LNCAP (cell line): ENCODE results near the gene LRRC4.

Experiments used
- TF ChIP-seq, protein P1 (sequence below): fragments of 450-650 bp; IDR thresholded peaks from 2 replicates; pipeline ENCODE4 v1.5.1; 2017; ENCODE audit warnings: mild to moderate bottlenecking

Gene LRRC4

DNA sequence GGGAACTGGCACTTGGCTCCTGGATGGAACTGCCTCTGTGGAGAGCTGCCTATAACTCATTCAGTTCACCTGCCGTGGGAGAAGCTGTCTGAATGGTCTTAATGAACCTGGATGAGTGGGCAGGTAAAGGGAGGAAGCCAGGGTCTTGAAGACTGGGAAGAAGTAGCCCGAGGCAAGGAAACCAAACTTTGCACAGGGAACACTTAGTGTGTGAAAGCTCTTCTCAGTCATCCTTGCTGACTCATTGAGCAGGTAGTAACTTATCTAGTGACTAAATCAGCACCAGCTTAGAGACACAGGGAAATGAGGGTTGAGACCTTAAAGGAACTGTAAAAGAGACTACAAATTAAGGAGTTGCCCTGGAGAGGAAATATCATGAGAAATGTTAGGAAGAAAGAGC is 9.9 kb downstream of the LRRC4 start:
- TF ChIP-seq, protein P1, sequence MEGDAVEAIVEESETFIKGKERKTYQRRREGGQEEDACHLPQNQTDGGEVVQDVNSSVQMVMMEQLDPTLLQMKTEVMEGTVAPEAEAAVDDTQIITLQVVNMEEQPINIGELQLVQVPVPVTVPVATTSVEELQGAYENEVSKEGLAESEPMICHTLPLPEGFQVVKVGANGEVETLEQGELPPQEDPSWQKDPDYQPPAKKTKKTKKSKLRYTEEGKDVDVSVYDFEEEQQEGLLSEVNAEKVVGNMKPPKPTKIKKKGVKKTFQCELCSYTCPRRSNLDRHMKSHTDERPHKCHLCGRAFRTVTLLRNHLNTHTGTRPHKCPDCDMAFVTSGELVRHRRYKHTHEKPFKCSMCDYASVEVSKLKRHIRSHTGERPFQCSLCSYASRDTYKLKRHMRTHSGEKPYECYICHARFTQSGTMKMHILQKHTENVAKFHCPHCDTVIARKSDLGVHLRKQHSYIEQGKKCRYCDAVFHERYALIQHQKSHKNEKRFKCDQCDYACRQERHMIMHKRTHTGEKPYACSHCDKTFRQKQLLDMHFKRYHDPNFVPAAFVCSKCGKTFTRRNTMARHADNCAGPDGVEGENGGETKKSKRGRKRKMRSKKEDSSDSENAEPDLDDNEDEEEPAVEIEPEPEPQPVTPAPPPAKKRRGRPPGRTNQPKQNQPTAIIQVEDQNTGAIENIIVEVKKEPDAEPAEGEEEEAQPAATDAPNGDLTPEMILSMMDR = no peak

DNA sequence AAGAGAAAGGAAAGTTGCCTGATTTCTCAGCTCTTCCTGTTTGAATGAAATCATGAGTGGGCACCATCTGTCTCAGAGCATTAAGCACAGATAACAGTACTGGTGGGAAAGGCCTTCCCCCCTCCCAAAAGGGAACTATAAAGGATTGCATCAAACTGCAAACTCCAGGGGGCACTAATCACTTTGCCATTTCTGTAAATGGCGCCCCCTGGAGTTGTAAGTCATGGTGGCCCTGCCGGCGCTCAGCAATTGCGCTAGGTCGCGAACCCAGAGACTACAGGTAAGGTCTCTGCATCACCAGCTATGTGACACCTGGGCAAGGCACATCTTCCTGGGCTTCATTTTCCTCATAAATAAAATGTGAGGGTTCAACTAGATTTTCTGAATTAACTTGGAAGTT is 11.1 kb downstream of the LRRC4 start:
- TF ChIP-seq, protein P1 = no peak

DNA sequence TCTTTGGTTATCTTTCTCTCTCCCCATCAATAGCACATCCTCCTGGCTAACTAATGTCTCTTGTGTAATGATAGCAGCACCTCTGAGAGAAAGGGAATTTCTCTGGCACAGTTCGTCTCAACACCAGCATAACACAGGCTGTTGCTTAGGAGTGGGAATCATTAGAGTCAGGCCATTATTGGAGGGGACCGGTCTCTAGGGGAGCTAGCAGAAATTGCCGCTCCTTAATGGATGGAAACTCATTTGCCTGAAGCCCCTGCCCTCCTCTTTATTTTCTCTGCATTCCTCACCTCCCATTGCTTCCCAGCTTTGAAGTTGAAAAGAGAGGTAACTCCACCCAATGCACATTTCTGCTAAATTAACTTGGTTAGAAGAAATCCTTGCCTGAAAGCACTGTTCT is 11.9 kb downstream of the LRRC4 start:
- TF ChIP-seq, protein P1 = no peak

DNA sequence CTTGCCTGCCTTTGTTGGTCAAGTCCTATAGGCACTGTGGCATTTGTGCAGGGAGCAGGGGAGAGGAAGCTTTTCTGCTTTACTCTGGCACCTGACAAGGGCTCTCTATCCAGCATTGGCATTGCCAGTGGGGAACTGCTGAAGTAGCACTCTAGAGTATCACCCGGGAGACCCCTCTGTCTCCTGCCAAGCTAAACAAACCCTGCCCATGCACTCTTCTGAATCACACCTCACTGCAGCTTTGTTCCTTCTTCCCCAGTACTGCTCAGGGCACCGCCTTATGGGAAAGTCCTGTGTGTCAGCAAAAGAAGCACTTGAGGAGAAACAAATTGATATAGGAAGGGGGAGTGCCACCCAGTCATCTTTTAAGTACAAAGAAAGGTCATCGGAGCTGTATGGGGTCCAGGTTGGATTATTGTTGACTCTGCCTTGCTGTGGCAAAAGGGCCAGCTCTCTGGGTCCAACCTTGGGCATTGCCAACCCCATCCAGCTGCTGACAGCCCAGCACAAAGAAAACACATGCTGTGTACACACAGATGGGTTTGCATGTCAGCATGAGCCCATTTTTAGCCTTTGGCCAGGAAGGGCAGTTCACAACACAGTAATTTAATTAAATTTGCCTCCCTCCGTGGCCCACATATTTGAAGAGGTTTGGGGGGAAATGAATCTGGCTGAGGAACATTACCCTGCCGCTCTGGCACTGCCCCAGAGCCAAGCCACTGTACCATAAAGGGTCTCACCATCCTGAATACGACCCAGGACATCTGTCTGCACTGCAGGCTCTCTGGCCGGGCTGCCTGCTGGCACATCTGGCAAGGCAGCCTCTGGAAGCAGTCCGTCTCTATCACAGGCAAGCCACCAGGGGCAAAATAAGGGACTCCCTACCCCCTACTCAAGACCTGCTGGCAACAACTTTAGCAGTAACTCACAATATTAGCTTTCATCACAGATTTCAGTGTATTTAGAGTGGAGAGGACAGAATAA is 13.1 kb downstream of the LRRC4 start:
- TF ChIP-seq, protein P1 = no peak

DNA sequence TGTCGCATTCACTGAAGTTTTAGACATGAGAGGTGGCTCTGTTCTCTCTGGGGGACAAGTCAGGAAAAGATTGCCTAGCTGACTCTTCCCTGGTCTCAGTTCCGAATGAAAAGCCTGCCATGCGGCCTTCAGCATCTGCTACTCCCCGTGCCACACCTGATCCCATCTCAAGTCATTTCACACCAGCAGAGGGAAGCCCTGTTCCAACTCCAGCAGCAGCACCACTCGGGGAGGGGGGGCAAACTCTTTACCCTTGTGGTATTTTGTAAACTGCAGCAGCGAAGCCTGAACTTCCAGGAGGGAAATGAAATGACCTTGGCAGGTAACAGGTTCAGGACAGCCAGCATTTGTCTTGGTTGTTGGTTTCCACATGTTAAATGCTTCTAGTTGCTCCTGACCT is 13.8 kb downstream of the LRRC4 start:
- TF ChIP-seq, protein P1 = no peak

DNA sequence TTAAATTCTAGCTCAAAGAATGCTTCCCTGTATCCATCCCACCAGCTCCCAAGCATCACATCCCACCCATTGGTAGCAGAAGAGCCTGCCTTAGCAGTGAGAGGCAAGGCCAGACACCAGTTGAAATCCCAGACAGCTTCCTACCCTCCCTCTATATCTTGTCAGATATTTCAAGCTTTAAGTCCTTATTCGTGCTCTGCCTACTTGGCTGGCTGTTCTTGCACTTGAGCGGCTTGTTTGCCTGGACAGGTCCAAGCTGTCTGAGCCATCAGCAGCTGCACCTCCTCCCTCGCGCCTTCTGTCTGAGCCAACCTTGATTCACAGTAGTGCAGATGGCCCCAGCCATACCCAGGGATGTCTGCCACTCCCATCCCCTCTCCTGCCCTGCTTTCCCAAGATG is 16.4 kb downstream of the LRRC4 start:
- TF ChIP-seq, protein P1 = no peak

DNA sequence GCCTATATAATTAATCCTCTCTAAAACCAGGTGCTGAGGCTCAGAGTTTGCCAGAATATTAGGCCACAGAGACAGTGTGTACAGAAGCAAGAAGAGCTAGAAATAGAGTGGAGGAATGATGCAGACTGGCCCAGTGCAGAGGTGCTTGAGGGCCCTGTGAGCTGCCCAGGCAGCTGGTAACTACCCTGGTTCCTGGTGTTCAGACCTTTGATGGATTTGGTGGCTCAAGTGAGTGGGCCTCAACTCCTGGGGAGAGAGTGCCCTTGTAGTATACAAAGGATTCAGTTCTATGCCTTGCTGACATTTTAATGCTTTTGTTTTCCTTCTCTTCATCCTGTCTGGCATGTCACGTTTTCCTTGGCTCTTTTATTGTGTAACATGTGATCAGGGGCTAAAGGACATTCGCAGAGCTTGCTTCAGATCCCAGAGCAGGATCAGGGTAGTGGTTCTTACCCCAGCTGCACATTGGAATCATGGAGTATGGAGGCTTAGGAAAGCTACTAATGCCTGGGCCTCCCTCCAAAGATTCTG is 20.0 kb downstream of the LRRC4 start:
- TF ChIP-seq, protein P1 = no peak
